Stimulated activated CD4-positive, alpha-beta T cell treated with anti-CD3 and anti-CD28 coated beads, Interleukin-2, amount 100 ng/mL, for 24 hours (primary cell): ENCODE results near the gene NDC80.
A peak's percentile ranks its signal among the peaks of the same experiment; 100 is the strongest.

Experiments used
- DNase-seq, 2 donors: peaks; one replicate each; pipeline ENCODE4 v3.0.0-alpha.2; 2020

The NDC80 gene

DNA sequence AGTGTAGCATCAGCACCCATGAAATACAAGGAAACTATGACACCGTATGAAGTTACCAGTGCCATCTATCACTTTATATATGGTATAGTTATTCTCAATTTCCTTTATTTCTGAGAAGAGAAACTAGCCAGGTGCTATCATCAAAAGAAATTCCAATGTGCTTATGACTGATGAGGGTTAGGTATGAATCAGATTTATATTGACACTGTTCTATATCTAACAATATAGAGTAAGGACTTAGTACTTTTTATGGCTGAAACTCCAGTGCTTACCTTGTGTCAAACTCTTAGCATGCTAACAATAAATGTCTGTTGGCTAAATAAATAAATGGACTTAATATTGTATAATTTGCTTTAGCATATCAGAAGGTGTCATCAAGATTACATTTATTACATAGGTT is 7.0 kb upstream of the NDC80 start:
- DNase-seq, result no peak

DNA sequence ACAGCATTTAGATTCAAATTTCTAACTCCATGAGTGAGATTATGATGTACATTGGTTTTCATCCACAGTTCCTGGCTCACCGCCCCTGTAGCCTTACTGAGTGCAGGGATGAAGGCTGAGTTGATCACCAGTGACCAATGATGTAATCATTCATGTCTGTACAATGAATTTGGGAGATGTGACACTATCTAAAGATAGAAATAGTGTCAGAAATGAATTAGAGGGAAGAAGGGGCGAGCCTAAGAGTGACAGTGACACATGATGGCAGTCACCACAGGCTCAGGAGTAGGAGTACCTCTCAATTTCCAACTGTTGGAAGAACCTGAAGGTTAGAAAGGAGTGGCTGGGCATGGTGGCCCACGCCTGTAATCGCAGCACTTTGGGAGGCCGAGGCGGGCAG is 3.2 kb upstream of the NDC80 start:
- DNase-seq, result no peak

DNA sequence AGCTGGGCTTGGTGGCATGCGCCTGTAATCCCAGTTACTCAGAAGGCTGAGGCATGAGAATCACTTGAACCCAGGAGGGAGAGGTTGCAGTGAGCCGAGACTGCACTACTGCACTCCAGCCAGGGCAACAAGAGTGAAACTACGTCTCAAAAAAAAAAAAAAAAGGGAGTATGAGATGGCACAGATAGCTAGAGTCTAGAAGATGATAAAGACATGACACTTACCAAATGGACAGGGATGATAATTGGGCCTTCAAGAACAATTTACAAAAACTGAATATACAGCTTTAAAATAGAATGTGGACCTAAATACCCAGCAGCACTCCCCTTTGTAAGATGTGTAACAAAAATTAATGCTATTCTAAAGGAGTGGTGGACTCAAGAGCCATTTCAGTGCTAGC is 2.8 kb upstream of the NDC80 start:
- DNase-seq, result no peak

DNA sequence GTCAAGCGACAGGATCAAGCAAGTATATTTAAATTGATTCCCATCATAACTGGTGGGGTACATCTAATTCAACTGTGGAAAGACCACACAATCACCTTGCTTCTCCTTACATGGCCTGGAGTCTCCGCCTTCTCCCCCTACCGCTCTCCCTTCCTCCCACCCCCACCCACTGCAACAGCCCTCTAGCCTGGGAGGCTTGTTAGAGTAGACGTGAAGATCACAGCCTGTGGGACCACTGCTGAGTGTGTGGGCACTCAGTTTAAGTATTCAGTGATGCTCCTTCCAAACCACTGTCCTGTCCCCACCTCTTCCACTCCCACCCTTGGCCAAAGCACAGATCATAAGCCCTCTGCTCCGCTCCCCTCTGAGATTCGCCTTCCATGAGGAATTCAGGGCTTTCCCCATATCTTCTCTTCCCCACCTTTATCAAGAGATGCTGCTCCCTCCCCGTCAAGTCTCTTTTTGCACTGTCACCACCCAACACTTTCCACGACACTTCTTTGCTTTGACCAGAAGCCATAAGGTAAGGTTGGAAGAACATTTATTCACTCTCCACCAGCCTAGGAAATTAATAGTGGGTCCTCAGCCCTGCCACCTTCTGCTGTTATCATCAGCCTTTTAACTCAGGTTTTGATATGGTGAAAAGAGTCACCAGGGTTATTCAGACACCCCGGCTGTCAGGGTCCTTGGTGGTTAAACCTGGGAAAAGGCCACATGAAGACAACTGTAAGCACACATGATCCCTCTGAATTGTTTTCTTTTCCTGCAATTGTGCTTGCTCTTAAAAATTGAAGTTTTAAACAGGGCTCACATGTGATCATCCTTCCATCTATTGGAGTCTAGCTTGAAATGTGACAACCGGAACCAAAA is 1.8 kb upstream of the NDC80 start:
- no peak for DNase-seq

DNA sequence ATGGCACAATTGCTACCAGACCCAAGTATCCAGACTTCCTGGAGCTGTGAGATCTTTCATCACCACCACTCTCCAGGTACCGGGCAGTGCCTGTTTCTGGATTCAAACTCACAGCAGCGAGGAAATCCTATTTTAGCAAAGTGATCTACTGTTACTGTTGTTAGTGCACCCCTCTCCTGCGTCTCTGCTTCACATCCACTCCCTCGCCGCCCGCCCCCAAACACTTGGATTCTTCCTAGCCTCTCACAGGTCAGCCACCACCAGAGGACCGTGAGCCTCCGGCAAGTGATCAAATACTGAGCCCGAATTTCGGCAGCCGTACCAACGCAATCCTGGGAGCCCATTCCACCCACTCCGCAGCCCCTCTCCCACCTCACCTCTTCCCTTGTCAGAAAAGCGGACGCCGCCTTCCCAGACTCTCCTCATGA is 571 bp upstream of the NDC80 start:
- peak; percentile 62 to 68 for DNase-seq

DNA sequence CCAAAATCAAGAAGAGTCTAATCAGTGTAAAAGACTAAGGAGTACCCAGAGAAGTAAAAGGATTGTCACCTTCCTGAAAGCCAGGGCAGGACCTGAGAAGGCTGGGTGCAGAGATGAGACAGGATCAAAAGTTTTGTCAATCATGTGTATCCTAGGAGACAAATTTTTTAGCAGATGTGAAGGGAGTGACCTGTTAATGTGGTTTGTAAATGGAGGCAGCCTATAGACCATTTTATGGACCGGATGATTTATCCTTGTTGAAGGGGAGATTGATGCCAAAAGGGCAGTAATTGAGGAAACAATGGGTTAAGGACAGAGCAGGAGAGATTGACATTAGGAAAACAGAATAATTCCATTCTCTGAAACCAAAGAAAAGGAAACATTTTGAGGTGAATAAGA is 813 bp downstream of the NDC80 start:
- no peak for DNase-seq

DNA sequence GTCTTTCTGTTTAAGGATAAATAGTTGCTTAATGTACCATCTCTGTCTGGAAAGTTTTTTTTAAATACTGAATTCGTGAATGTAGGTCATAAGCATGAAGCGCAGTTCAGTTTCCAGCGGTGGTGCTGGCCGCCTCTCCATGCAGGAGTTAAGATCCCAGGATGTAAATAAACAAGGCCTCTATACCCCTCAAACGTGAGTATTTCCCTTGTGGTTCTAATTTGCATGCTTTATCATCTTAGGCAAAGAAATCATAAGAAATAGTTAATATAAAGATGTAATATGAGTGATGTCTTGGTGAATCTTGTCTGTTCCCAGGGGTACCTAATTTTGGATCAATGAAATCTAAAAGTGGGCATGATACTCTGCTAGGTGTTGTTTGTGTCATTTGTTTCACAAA is 1.5 kb downstream of the NDC80 start:
- DNase-seq, result no peak

DNA sequence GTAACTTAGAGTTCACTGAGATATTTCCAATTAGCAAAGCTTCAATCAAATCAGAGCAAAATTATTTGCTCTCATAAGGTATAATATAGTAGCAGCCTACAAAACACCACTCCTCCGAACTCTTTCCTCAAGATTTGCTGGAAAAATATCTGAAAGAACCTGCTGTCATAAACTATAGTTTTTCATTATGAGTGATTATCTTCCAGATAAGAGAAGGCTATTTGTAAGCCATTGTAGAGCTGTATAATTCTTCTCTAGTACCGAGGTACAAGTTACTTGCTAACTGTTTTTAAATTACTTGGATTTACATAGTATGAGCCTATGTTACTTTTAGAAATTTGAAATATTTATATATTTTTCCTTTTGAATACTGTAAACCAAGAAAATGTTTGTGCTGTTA is 2.1 kb downstream of the NDC80 start:
- no peak for DNase-seq

DNA sequence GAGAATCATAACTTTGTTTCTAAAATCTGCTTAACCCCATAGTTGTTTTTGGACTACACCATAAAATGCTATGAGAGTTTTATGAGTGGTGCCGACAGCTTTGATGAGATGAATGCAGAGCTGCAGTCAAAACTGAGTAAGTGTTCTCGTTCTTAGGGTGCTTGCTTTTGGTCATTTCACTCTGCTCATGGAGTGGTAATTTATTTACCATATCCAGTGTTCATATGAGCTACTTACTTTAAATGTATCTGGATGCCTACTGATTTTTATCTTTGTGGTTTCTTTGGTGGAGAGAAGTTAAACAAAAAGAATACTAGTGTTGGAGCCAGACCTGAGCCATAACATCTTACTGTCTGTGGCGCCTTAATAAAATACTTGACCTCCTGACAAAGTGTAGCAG is 16.4 kb downstream of the NDC80 start:
- DNase-seq, result no peak

DNA sequence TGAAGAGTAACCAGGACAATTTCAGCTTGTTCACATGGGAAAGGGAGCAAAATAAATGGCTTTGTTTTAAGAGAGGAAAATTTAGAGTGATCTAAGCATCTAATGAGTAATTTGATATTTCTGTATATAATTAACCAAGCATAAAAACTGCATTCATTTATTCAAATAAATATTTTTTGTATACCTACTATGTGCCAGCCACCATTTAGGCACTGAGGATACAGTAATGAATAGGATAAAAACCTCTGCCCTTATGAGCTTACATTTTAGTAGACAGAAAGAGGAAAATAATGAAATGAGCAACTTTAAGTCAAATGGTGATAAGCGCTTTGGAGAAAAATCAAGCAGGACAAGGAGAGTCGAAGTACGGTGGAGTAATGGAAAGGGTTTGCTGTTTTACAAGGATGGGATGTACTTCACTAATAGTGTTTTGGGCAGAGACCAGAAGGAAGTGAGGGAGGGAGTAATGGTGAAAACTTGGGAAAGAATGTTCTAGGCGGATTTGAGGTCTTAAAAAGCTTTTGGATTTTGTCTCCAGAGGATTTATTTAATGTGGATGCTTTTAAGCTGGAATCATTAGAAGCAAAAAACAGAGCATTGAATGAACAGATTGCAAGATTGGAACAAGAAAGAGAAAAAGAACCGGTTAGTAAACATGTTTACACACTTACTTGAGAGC is 17.4 kb downstream of the NDC80 start:
- DNase-seq, result no peak

DNA sequence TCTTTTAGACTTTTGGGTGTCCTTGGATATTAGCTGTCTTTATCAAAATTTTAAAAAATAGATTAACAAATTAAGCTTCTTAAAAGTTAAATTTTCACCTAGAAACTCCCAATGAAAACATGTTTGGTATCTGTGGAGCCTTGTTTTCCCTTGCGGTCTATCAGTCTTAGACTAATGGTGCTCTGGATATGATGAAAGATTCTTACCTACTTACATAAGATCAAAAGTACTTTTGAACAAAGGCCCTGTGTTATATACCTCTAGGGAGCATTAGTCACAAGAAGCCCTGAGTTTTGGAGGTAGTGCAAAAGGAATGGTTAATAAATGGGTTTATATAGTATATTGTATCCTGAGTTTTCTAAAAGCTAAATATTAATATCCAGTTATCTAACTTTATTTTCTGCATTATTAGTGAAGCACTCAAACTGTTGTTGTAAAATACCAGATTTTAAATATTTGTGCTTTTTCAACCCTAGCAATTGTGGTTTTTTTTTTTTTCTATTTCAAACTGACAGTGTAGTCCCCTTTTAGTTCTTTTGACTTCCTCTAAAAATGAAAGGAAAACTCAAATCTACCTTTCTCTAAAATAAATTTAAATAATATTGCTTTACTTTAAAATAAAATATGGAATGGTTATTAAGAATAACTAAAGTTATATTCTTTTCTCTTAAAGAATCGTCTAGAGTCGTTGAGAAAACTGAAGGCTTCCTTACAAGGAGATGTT is 18.1 kb downstream of the NDC80 start:
- no peak for DNase-seq

DNA sequence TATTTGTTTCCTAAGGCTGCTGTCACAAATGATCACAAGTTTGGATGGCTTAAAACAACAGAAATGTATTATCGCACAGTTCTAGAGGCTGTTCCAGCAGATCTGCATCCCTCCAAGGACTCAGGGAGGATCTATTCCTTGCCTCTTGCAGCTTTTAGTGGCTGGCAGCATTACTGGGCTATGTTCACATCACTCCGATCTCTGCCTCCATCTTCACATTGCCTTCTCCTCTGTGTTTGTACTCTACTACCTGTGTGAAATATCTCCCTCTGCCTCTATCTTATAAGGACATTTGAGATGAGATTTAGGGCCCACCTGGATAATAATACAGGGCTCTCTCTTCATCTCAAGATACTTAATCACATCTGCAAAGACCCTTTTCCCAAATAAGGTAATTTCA is 18.9 kb downstream of the NDC80 start:
- DNase-seq, result no peak

DNA sequence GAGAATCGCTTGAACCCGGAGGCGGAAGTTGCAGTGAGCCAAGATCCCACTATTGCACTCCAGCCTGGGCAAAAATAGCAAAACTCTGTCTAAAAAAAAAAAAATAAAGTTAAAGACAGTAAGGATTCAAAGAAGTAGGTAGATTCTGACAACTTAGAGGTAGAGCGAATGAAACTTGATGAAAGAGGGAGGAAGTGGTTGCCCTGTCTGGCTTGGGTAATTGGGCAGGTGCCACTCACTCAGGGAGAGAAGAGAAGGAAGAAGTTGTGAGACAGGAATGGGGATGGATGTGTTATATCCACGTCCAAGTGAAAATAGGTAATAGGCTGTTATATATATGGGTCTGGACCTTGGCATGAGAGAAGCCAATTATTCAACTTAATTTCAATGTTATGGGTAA is 26.3 kb downstream of the NDC80 start:
- no peak for DNase-seq

DNA sequence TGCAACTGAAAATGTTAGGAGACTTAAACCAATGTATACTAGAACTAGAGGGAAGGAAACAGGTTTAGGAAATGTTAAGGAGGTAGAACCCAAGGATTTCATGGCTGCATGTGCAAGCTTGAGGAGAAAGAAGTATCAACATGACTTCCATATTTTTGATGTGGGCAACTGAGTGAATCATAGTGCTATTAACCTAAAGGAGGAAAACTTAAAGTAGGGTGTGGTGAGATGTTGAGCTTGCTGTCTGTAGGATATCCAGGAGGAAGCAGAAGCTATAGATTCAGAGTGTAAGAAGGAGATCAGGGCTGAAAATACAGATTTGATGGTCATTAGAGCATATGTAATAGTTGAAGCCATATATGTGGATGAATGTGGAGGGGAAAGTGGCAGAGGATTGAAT is 31.5 kb downstream of the NDC80 start:
- DNase-seq, result no peak

DNA sequence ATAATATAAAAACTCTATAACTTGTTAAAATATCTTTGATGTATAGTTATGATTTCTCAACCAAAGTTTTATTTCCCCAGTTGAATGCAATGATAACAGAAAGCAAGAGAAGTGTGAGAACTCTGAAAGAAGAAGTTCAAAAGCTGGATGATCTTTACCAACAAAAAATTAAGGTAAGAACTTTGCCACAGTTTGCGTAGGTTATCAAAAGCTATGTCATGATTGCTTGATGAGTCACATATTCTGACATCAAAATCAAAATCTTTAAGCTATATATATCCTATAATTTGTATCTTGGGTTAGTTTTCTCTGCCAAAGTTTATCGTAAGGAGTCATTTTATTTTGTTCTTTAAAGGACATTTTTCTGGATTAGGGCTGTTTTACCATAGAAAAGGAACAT is 35.0 kb downstream of the NDC80 start:
- DNase-seq, result no peak

DNA sequence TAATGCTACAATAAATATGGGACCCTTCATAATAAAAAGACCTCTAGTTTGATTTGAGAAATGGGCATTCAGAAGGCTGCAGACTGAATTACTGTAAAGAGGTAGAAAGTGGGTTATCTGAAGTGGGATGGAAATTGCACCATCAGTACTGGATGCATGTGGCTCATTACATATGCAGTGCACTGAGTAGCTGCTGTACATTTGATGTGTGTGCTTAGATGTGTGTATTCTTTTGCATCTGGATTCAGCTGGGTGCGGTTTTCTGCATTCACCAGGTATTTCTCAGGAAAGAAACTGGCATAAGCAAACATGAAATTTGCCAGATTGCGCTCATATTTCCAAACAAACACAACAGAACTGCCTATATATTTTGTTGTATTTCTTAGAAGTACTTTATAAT is 38.2 kb downstream of the NDC80 start:
- no peak for DNase-seq

DNA sequence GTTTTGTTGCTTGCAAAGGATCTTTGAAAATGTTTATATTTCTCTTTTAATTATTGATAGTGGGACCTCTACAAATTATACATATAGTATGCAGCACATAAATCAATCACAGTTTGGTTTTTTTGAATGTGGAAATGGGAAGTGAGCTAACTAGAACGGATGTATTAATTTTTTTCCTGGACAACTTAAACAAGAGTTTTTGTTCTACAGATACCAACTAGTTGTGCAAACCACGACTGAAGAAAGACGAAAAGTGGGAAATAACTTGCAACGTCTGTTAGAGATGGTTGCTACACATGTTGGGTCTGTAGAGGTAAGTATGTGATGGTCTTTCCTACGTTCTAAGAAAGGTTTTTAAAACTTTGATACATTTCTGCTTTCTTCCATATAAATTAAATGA is 39.2 kb downstream of the NDC80 start:
- no peak for DNase-seq

DNA sequence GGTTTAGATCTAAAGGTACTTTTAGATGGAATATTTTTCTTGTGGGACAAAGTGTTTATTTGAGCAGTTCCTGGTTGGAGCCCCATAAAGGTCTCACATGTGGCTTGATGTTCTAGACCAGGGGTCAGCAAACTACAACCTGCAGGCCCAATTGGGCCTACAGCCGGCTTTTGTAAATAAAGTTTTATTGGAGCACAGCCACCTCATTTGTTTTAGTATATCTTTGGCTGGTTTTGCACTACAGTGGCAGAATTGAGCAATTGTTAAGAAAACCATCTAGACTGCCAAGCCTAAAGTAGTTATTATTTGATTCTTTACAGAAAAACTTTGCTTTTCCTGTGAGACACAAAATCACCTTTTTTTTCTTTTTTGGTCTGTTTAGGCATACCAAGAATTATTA is 41.6 kb downstream of the NDC80 start:
- DNase-seq, result no peak

DNA sequence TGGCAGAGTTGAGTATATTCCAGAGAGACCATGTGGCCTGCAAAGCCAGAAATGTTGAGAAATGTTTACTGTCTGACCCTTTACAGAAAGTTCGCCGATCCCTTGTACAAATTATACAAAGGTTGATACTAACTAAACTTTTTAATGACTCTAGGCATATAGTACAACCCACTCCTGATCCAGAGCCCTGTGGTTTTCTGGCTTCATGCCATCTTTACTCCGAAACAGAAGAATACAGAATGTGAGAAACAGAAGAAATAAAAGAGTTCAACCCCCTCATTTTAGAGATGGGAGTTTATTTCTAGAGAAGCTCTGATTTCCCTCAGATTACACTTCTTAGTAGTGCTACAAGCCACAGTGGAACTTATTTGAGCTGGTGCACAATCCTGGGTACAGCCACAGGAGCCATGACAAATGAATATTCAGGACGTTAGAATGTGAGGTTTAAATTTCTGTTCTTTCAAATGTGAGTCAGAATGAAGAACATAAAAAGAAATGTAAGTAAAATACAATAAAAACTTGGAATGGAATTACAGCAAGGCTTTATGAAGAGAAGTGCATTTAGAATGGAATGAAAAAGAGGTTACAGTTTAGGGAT is 46.1 kb downstream of the NDC80 start:
- no peak for DNase-seq

DNA sequence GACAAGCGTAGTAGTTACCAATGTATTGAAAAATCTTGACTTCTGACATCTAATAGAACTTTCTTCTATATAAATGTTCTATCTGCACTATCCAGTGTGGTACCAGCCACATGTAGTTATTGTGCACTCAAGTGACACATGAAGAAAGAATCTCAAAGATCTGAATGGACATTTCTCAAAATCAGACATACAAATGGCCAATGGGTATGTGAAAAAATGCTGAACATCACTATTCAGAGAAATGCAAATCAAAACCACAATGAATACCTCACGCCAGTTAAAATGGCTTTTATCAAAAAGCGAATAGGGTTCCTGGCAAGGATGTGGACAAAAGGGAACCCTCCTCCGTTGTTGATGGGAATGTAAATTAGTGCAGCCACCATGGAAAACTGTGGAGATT is 46.7 kb downstream of the NDC80 start:
- DNase-seq, result no peak

DNA sequence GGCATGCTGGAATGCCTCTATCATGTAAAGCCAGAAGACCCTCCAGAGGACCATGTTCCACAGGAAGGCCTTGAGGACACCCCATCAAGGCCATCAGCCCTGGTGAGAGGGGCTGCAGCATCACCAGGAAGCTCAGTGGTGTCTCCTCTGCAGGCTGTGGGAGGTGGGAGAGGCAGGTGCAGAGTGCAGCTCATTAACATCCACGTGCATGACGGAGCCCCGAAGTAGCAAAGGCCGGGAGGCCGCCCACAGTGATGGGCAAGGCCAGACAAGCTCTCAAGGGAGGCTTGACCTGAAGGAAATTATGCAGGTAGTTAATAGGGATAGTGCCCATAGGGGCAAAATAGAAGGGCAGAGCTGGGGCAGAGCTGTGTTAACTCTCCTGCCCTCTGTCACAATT is 53.9 kb downstream of the NDC80 start:
- DNase-seq, result no peak

DNA sequence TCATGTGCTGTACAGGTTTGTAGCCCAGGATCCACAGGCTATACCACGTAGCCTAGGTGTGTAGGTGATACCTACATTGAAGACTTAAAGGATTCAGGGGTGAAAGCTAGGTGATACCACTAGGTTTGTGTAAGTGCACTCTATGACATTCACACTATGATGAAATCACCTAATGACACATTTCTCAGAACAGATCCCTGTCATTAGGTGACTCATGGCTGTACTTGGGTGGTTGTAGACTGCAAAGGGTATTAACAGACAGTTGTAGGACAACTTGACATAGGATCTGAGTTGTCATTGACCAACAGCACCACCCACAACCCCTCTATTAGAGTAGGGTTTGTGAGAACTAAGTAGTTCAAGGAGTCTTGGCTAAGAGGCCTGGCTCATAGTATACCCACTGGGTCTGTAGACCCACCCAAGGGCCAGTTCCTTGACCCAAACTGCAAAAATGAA is 56.5 kb downstream of the NDC80 start:
- peak in 1 of 2 donors; percentile 31 for DNase-seq

DNA sequence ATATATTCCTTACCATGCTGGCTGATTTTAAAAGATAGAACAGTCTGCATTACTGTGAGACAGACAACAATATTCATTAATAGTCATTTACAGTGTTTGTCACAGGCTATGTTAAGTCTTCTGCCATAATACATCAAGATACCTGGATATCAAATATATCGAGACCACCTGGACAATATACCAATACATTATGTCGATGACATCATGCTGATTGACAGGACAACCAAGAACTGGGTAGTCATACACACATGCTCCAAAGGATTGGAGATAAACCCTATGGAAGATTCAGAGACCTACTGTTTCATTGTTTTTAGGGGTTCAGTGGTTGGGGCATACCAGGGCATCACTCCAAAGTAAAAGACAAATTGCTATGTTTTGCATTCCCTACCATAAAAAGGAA is 57.6 kb downstream of the NDC80 start:
- no peak for DNase-seq
